ENCODE data around the gene CCDC184. TPM values are rescaled to one million over a fixed set of nuclear protein-coding genes. Genes with fewer than 3 reads are reported as not detected.

CCDC184 gene
- total and polyA plus RNA-seq, 2 experiments from 2014 or later, result 1.7 to 2.0 TPM

GRCh38 chr12:48184549-48184922, 1.1 kb downstream of the CCDC184 start:
- H3K27me3 ChIP-seq (replicated peaks; ENCODE audit: insufficient read depth), result peaks cover 10% of the 10 kb centered on the region; the same call in 1 of the 2 replicates
- 4 to 5% methylated on average over 16 to 20 of the region's 20 CpGs for WGBS, 2 experiments (ENCODE audit: low coverage in 1 of 2, low lambda C conversion rate in 2 of 2, missing lambda C conversion rate in 2 of 2)
- H3K4me3 ChIP-seq, result peak overlapping the region; percentile 85
- no peak overlapping the region for H3K9ac ChIP-seq
- no peaks in the 10 kb centered on the region for H3K36me3 ChIP-seq (ENCODE audit: low read depth)
- H4K20me1 ChIP-seq (ENCODE audit: insufficient read depth), result no peaks in the 10 kb centered on the region
- H3K4me2 ChIP-seq (ENCODE audit: unreplicated experiment), result peak overlapping the region; percentile 77
- no peaks in the 10 kb centered on the region for H3K9me3 ChIP-seq (ENCODE audit: low read depth)
- H3K79me2 ChIP-seq (ENCODE audit: insufficient read depth), result no peaks in the 10 kb centered on the region
- H3K27ac ChIP-seq, result no peak overlapping the region
- H3K4me1 ChIP-seq (ENCODE audit: insufficient read depth), result peaks cover 22% of the 10 kb centered on the region
- DNase-seq, result peak; percentile 45
- peak overlapping the region; percentile 88 for H2AFZ ChIP-seq
- H3K9me2 ChIP-seq (ENCODE audit: insufficient read depth), result no peaks in the 10 kb centered on the region
- TF ChIP-seq EZH2phosphoT487 (IDR thresholded peaks at IDR 0.05; ENCODE audit: insufficient read depth, low read depth) (no peak), EZH2 (IDR thresholded peaks at IDR 0.05; ENCODE audit: insufficient read depth, poor library complexity, severe bottlenecking) (no peak)
- in situ Hi-C loops (cut with MboI), result no loop called here
- H3F3A ChIP-seq (ENCODE audit: insufficient read depth), result 0 out of 2 replicates have a peak, but pooled peaks cover 8% of the 10 kb centered on the region

GRCh38 chr12:48185181-48185919, 1.9 kb downstream of the CCDC184 start:
- Histone ChIP-seq H3K4me3 (peak overlapping the region; percentile 85; the same call in 1 of the 2 replicates), H3K9ac (no peak overlapping the region), H3K4me2 (ENCODE audit: unreplicated experiment) (peak overlapping the region; percentile 77), H3K9me2 (ENCODE audit: insufficient read depth) (no peaks in the 10 kb centered on the region), H3K79me2 (ENCODE audit: insufficient read depth) (no peaks in the 10 kb centered on the region), H3K9me3 (ENCODE audit: low read depth) (no peaks in the 10 kb centered on the region), H3K27ac (no peak overlapping the region), H3F3A (ENCODE audit: insufficient read depth) (0 out of 2 replicates have a peak, but pooled peaks cover 8% of the 10 kb centered on the region), H4K20me1 (ENCODE audit: insufficient read depth) (no peaks in the 10 kb centered on the region), H3K4me1 (ENCODE audit: insufficient read depth) (peaks cover 22% of the 10 kb centered on the region), H2AFZ (no peak overlapping the region), H3K36me3 (ENCODE audit: low read depth) (no peaks in the 10 kb centered on the region), H3K27me3 (replicated peaks; ENCODE audit: insufficient read depth) (peaks cover 10% of the 10 kb centered on the region; the same call in 1 of the 2 replicates)
- no peak for TF ChIP-seq EZH2phosphoT487 (IDR thresholded peaks at IDR 0.05; ENCODE audit: insufficient read depth, low read depth)
- TF ChIP-seq EZH2 (IDR thresholded peaks at IDR 0.05; ENCODE audit: insufficient read depth, poor library complexity, severe bottlenecking), result no peak
- peak; percentile 54 for DNase-seq
- in situ Hi-C loops (cut with MboI), result no loop called here
- WGBS, 2 experiments (ENCODE audit: low coverage in 1 of 2, low lambda C conversion rate in 2 of 2, missing lambda C conversion rate in 2 of 2), result 41 to 55% methylated on average over 10 of the region's 10 CpGs

- H3K4me2 ChIP-seq (ENCODE audit: unreplicated experiment), result no peak overlapping the region
- peaks cover 10% of the 10 kb centered on the region; the same call in 1 of the 2 replicates for H3K27me3 ChIP-seq (replicated peaks; ENCODE audit: insufficient read depth)
These were observed 4.7 kb downstream of the CCDC184 start for GRCh38 chr12:48187916-48188695.

GRCh38 chr12:48189331-48190125, 6.1 kb downstream of the CCDC184 start:
- no peaks in the 10 kb centered on the region for H3K9me3 ChIP-seq (ENCODE audit: low read depth)
- WGBS, 2 experiments (ENCODE audit: low coverage in 1 of 2, low lambda C conversion rate in 2 of 2, missing lambda C conversion rate in 2 of 2), result 26 to 27% methylated on average over 6 of the region's 6 CpGs
- H3K27ac ChIP-seq, result no peak overlapping the region
- no peak overlapping the region for H3K9ac ChIP-seq
- H3F3A ChIP-seq (ENCODE audit: insufficient read depth), result peaks cover 4% of the 10 kb centered on the region; the same call in 1 of the 2 replicates
- peak; percentile 65 for DNase-seq
- H4K20me1 ChIP-seq (ENCODE audit: insufficient read depth), result no peaks in the 10 kb centered on the region
- H3K36me3 ChIP-seq (ENCODE audit: low read depth), result no peaks in the 10 kb centered on the region
- H3K27me3 ChIP-seq (replicated peaks; ENCODE audit: insufficient read depth), result peaks cover 8% of the 10 kb centered on the region; the same call in 1 of the 2 replicates
- TF ChIP-seq EZH2 (IDR thresholded peaks at IDR 0.05; ENCODE audit: insufficient read depth, poor library complexity, severe bottlenecking), result no peak
- TF ChIP-seq EZH2phosphoT487 (IDR thresholded peaks at IDR 0.05; ENCODE audit: insufficient read depth, low read depth), result no peak
- in situ Hi-C loops (cut with MboI), result no loop called here
- H3K9me2 ChIP-seq (ENCODE audit: insufficient read depth), result no peaks in the 10 kb centered on the region
- H3K79me2 ChIP-seq (ENCODE audit: insufficient read depth), result no peaks in the 10 kb centered on the region
- no peak overlapping the region for H2AFZ ChIP-seq
- no peak overlapping the region for H3K4me2 ChIP-seq (ENCODE audit: unreplicated experiment)
- peaks cover 19% of the 10 kb centered on the region for H3K4me1 ChIP-seq (ENCODE audit: insufficient read depth)
- no peak overlapping the region for H3K4me3 ChIP-seq

More at GRCh38 chr12:48187916-48188695, 4.7 kb downstream of the CCDC184 start:
- WGBS, 2 experiments (ENCODE audit: low coverage in 1 of 2, low lambda C conversion rate in 2 of 2, missing lambda C conversion rate in 2 of 2), result 75 to 77% methylated on average over 10 of the region's 10 CpGs
- Histone ChIP-seq H3K36me3 (ENCODE audit: low read depth) (no peaks in the 10 kb centered on the region), H3F3A (ENCODE audit: insufficient read depth) (no peaks in the 10 kb centered on the region), H3K4me3 (no peak overlapping the region), H3K4me1 (ENCODE audit: insufficient read depth) (peaks cover 15% of the 10 kb centered on the region; the same call in 1 of the 2 replicates), H3K27ac (no peak overlapping the region), H2AFZ (no peak overlapping the region), H3K9ac (no peak overlapping the region), H3K79me2 (ENCODE audit: insufficient read depth) (no peaks in the 10 kb centered on the region), H4K20me1 (ENCODE audit: insufficient read depth) (no peaks in the 10 kb centered on the region), H3K9me3 (ENCODE audit: low read depth) (no peaks in the 10 kb centered on the region), H3K9me2 (ENCODE audit: insufficient read depth) (no peaks in the 10 kb centered on the region)
- in situ Hi-C loops (cut with MboI), result no loop called here
- no peak for TF ChIP-seq EZH2phosphoT487 (IDR thresholded peaks at IDR 0.05; ENCODE audit: insufficient read depth, low read depth)
- no peak for TF ChIP-seq EZH2 (IDR thresholded peaks at IDR 0.05; ENCODE audit: insufficient read depth, poor library complexity, severe bottlenecking)
- peak; percentile 25 for DNase-seq

All from GM23248 (cell line).